Measurements from ENCODE around the gene KLHL17. TPM values are rescaled to one million over a fixed set of nuclear protein-coding genes. Genes with fewer than 3 reads are reported as not detected.

KLHL17 gene
- total RNA-seq, 1 donor from 2014 or later, result 10.1 TPM

DNA sequence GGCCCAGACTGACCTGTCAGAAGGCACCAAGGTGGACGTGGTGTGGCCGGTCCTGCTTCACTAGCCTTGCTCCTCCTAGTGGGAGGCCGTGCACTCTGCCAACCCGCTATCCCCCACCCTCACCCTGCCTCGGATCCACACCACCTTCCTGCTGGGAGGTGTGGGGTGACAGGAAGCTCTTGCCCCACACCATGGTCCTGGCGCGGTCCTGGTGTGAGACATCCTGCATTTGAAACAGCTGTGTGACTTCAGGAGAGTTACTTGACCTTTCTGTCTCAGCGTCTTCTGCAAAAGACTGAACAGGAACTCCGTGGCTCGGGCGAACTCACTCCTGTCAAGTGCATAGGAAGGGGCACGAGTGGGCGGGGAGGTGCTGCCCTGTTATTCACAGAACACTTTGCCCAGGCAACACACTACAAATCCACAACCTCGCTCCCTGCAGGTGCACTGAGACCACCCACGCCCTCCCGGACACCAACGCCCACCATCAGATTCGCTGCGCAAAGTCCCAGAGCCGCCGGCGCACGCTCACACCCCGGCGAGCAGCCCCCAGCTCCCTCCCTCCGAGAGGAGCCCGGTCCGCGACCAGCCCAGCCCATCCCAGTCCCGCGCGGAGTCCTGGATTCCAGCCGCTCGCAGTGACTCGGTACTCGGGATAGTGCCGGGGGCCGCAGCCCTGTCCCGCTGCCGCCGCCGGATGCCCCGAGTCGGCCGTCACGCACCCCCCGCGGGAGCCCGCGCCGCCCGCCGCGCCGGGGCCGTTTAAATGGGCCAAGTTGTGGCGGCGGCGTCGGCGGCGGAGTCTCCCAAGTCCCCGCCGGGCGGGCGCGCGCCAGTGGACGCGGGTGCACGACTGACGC lies 37.0 kb upstream of the KLHL17 start, which contains the start of gene SAMD11:
Gene SAMD11 (plus strand): TSS at position 793 of the 860 bp plus-strand sequence. CDS start 509 bp downstream, outside the sequence.
- DNase-seq (ENCODE audit: low read depth), result no peak

DNA sequence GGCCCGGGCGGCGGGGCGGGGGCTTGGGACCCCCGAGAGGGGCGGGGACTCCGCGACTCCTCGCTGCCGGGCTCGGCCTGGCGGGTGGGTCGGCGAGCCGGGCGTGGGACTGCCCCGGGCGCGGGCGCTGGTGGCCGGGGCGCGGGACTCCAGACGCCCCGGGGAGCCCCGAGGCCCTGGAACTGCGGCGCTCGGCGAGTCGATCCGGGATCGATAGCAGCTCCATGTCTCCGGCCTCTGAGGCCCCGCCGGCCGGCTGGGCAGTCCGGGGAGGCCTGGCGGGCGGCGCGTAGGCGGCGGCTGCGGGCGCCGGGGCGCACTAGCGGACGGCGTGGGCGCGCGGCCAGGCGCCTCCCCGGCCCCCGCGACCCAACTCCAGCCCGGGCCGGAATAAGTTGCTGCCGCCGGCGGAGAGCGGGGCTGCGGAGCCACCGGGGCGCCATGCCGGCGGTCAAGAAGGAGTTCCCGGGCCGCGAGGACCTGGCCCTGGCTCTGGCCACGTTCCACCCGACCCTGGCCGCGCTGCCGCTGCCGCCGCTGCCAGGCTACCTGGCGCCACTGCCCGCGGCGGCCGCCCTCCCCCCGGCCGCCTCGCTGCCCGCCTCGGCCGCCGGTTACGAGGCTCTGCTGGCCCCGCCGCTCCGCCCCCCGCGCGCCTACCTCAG lies 36.3 kb upstream of the KLHL17 start:
- no peak for DNase-seq (ENCODE audit: low read depth)

DNA sequence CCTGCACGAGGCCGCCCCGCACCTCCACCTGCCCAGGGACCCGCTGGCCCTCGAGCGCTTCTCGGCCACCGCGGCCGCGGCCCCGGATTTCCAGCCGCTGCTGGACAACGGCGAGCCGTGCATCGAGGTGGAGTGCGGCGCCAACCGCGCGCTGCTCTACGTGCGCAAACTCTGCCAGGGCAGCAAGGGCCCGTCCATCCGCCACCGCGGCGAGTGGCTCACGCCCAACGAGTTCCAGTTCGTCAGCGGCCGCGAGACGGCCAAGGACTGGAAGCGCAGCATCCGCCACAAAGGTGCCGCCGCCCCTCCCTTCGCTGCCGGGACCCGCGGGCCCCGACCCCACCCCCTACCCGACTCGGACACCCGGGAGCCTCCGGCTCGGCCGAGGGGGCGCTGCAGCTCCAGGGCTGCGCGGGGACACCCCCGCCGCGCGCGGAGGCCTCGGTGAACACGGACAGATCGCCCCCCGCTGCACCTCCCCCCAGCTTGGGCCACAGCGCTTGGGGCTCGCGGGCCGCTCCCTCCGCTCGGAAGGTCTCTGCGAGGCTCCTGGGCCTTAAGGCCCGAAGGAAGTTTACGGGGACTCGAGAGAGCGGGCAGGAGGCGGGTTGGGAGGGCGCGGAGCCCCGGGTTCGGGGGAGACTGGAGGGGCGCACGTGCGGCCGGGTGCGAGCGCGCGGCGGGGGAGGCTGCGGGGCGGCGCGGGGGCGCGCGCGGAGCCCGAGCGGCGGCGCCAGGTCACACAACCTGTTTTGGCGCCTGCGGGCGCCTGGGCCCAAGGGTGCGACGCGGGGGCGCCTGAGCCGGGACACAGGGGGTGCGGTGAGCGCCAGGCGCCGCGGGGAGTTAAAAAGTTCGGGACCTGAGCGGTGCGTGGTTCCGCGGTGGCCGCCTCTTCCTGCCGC lies 35.5 kb upstream of the KLHL17 start:
- DNase-seq (ENCODE audit: low read depth), result no peak

- DNase-seq (ENCODE audit: low read depth), result no peak
Observed at GRCh38 chr1:925561-926421, 34.6 kb upstream of the KLHL17 start.

GRCh38 chr1:927234-927633 lies 33.1 kb upstream of the KLHL17 start:
- DNase-seq (ENCODE audit: low read depth), result no peak

- no peak for DNase-seq (ENCODE audit: low read depth)
Observed at GRCh38 chr1:927748-928147, 32.6 kb upstream of the KLHL17 start.

DNA sequence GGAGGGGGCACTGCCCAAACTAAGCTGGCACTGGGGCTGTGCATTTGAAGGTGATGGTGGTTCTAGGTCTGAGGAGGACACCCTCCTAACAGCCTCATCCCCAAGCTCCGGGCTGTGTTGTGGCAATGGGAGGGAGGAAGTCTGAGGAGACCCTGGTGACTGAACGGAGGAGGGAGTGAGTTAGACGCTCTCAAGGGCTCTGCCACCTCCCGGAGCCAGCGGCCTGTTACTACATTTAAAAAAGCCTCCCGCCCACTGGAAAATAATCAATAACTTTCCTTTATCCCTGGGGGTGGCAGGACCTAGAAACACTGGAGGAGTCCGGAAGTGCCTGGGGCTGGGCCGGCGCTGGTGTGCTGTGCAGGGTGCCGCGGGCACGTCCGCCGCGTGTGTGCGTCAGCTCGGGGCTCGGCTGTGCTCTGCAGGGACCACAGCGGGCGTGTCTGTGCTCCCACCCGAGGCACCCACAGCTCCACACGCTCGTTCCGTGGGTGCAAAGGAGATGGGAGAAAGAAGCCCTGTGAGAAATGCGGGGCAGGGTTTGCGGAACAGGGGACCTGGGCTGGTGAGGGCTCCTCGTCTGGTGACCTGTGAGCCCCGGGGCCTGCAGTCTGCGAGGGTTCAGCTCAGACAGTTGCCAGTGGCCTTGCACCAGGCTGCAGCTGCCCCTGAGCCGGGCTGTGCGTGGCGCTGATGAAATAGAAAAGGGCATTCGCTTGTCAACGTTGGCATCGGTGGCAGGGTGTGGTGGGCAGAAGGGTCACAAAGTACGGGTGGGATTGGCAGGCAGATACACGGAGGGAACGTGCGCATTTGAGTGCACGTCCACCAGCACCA lies 31.3 kb upstream of the KLHL17 start:
- no peak for DNase-seq (ENCODE audit: low read depth)

GRCh38 chr1:929712-930632 lies 30.4 kb upstream of the KLHL17 start:
- DNase-seq (ENCODE audit: low read depth), result no peak

DNA sequence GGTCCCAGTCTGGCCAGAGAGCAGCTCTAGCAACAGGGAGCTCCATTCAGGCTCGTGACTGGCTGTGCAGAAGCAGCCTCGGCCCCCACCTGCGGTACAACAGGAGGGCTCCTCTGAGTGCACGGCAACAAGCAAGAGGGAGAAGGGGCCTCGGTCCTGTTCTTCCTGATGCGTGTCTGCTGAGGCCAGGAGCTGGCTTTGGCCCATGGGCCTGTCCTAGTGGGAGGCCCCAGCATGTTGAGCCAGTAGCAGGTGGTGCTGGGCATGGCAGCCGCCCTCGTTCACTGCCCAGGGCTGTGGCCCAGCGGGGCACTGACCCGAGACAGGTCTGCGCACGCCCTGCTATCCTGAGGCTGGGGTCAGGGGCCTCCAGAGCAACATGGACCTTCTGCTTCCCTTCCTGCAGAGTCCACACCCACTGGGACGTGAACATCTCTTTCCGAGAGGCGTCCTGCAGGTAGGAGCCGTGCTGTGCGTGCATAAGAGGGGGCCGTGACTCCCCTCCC lies 29.7 kb upstream of the KLHL17 start:
- no peak for DNase-seq (ENCODE audit: low read depth)

DNA sequence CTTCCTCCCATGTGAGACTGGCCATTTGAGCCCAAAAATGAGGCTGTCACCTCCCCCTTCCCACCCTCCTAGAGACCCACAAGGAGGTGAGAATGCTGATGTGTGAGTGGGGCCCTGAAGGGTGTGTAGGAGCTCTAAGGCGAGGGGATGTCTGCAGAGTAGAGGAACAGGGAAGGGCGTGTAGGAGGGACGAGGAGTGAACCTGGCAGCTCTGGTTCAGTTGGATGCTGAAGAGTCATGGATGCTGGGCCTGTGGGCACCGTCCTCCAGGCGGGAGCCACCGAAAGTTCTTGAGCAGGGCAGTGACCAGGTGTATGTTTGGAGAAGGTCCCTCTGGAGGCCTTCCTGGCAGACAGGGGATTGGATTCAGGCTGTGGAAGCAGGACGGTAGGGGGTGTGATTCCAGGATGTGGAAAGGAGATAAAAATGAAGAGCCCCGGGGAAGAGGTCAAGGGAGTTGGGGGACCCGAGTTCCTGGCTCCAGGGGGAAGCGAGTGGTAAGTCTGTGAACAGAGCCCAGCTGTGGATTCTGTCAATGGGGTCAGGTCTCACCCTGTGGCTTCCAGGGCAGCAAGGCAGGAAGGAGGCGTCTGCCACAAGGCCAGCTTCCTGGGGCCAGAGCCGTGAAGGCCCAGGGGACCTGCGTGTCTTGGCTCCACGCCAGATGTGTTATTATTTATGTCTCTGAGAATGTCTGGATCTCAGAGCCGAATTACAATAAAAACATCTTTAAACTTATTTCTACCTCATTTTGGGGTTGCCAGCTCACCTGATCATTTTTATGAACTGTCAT lies 28.8 kb upstream of the KLHL17 start:
- no peak for DNase-seq (ENCODE audit: low read depth)

DNA sequence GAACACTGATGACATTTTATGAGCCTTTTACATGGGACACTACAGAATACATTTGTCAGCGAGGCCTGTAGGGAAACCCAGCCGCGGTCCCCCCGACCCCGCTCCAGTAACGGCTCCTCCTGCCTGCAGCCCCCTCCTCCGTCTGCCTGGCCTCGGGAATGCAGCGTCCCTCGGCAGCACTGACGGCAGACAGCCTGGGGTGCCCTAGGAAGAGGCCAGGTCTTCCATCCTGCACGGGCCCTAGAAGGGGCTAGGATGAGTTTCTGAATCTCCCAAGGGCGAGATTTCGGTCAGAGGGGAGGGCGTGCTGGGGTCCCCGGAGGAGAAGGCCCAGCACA lies 28.2 kb upstream of the KLHL17 start:
- no peak for DNase-seq (ENCODE audit: low read depth)

DNA sequence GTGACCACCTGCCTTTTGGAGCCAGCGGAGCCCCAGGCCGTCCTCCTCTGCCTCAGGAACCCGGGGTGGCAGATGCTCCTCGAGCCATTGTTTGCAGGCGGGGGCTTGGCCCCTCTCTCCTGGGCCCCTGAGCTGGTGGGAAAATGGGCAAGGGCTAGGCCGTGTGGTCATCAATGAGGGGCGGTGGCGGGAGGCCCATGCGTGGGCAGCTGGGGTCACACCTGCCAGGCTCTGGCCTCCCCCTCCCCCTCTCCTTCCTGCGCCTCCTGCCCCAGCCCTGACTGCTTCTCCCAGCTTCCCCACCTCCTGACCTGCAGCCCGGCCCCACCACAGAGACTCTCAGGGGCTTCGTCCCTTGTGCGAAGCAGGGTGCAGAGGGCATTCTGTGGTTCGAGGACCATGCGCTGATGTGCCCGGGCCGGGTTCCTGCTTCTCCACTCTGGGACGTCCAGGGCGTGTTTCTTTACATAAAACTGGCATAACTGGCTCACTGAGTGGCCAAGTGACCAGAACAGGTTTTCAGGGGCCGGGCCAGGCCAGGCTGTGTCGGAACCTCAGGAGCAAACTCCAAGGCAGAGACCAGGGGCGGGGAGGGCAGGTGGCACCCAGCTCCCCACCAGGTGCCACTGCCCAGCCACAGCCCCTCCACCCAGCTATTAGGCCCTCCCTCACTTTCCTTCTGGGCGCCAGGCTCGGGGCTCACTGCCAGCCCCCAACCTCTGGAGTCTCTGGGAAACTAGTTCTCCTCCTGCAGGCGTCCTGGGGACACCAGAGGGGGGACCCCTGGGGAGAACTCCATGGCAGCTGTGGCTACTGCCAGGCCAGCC lies 27.4 kb upstream of the KLHL17 start:
- DNase-seq (ENCODE audit: low read depth), result no peak

DNA sequence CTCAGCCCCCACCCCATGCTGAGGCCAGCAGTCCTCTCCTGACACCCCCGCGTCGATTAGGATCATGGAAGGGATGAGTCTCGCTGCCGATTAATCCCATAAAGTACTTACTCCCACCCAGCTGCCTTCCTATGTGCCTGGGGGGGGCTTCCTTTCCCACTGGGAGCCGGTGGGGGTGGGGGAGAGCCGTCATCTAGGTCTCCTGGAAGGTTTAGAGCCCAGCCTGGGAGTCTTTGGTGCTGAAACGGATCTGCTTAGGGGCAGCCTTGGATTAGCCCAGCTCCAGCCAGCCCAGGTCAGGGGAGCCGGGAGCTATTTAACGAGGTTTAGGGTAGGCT lies 26.8 kb upstream of the KLHL17 start:
- DNase-seq (ENCODE audit: low read depth), result no peak

- no peak for DNase-seq (ENCODE audit: low read depth)
Observed at GRCh38 chr1:934991-935750, 25.2 kb upstream of the KLHL17 start.

DNA sequence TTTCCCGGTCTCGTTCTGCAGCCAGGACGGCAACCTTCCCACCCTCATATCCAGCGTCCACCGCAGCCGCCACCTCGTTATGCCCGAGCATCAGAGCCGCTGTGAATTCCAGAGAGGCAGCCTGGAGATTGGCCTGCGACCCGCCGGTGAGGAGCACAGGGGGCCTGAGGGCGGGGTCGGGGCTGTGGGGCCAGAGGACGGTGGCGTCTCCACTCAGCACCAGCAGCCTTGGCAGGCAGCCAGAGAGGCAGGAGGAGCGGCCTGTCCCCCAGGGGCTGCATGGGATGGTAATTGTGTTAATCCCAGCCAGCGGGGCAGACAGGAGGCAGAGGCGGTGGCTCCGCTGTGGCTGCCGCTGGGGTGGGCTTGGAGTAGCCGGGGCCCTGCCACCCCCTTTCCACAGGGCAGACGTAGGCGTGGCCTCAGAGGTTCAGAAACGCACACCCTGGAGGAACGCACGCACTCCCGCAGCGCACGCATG lies 24.6 kb upstream of the KLHL17 start:
- DNase-seq (ENCODE audit: low read depth), result no peak
